ENCODE results near the gene TBX1.

The TBX1 gene

GRCh38 chr22:19744350-19745006 is 16.1 kb upstream of the TBX1 start:
- Histone ChIP-seq H3K4me3 (ENCODE audit: low read depth in 1 of 2, low read length in 2 of 2) (no peak overlapping the region), H3K79me2 (ENCODE audit: insufficient read depth, low read length) (no peaks in the 10 kb centered on the region), H3K9ac (ENCODE audit: low read depth, low read length) (no peak overlapping the region), H3K27ac (ENCODE audit: low read length) (no peak overlapping the region), H3K4me2 (ENCODE audit: insufficient read depth, low read length) (no peak overlapping the region), H3K27me3 (ENCODE audit: insufficient read depth, low read length, poor library complexity) (no peaks in the 10 kb centered on the region), H3K36me3 (ENCODE audit: insufficient read depth, low read length) (no peaks in the 10 kb centered on the region), H4K20me1 (ENCODE audit: insufficient read depth, low read length) (no peaks in the 10 kb centered on the region; the same call in 1 of the 2 replicates), H3K9me3 (ENCODE audit: insufficient read depth, low read length, severe bottlenecking) (no peaks in the 10 kb centered on the region), H3K4me1 (ENCODE audit: insufficient read depth, low read length) (no peaks in the 10 kb centered on the region), H2AFZ (ENCODE audit: low read depth, low read length) (no peak overlapping the region)
- ATAC-seq (ENCODE audit: insufficient read depth, low read depth) (no peak), DNase-seq (no peak)
- no peak for TF ChIP-seq EZH2 (IDR thresholded peaks at IDR 0.05; ENCODE audit: borderline replicate concordance, low read depth, low read length, severe bottlenecking)
- TF ChIP-seq, protein P1, sequence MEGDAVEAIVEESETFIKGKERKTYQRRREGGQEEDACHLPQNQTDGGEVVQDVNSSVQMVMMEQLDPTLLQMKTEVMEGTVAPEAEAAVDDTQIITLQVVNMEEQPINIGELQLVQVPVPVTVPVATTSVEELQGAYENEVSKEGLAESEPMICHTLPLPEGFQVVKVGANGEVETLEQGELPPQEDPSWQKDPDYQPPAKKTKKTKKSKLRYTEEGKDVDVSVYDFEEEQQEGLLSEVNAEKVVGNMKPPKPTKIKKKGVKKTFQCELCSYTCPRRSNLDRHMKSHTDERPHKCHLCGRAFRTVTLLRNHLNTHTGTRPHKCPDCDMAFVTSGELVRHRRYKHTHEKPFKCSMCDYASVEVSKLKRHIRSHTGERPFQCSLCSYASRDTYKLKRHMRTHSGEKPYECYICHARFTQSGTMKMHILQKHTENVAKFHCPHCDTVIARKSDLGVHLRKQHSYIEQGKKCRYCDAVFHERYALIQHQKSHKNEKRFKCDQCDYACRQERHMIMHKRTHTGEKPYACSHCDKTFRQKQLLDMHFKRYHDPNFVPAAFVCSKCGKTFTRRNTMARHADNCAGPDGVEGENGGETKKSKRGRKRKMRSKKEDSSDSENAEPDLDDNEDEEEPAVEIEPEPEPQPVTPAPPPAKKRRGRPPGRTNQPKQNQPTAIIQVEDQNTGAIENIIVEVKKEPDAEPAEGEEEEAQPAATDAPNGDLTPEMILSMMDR (IDR thresholded peaks at IDR 0.05; ENCODE audit: borderline replicate concordance, extremely low read depth, low read length, poor library complexity, severe bottlenecking) = no peak

- Histone ChIP-seq H3K4me1 (ENCODE audit: insufficient read depth, low read length) (no peaks in the 10 kb centered on the region), H3K9ac (ENCODE audit: low read depth, low read length) (no peak overlapping the region), H2AFZ (ENCODE audit: low read depth, low read length) (no peak overlapping the region), H3K79me2 (ENCODE audit: insufficient read depth, low read length) (no peaks in the 10 kb centered on the region), H3K27ac (ENCODE audit: low read length) (no peak overlapping the region), H3K9me3 (ENCODE audit: insufficient read depth, low read length, severe bottlenecking) (no peaks in the 10 kb centered on the region), H3K4me2 (ENCODE audit: insufficient read depth, low read length) (no peak overlapping the region), H4K20me1 (ENCODE audit: insufficient read depth, low read length) (no peaks in the 10 kb centered on the region; the same call in 1 of the 2 replicates), H3K27me3 (ENCODE audit: insufficient read depth, low read length, poor library complexity) (no peaks in the 10 kb centered on the region), H3K4me3 (ENCODE audit: low read depth in 1 of 2, low read length in 2 of 2) (no peak overlapping the region), H3K36me3 (ENCODE audit: insufficient read depth, low read length) (no peaks in the 10 kb centered on the region)
- DNase-seq (no peak), ATAC-seq (ENCODE audit: insufficient read depth, low read depth) (no peak)
- TF ChIP-seq, protein P1 (IDR thresholded peaks at IDR 0.05; ENCODE audit: borderline replicate concordance, extremely low read depth, low read length, poor library complexity, severe bottlenecking) = no peak
- no peak for TF ChIP-seq EZH2 (IDR thresholded peaks at IDR 0.05; ENCODE audit: borderline replicate concordance, low read depth, low read length, severe bottlenecking)
These were observed 15.2 kb upstream of the TBX1 start for GRCh38 chr22:19745155-19746101.

- Histone ChIP-seq H3K9ac (ENCODE audit: low read depth, low read length) (no peak overlapping the region), H3K27ac (ENCODE audit: low read length) (no peak overlapping the region), H3K27me3 (ENCODE audit: insufficient read depth, low read length, poor library complexity) (no peaks in the 10 kb centered on the region), H3K4me3 (ENCODE audit: low read depth in 1 of 2, low read length in 2 of 2) (no peak overlapping the region), H4K20me1 (ENCODE audit: insufficient read depth, low read length) (no peaks in the 10 kb centered on the region; the same call in 1 of the 2 replicates), H2AFZ (ENCODE audit: low read depth, low read length) (no peak overlapping the region), H3K4me2 (ENCODE audit: insufficient read depth, low read length) (no peak overlapping the region), H3K79me2 (ENCODE audit: insufficient read depth, low read length) (no peaks in the 10 kb centered on the region), H3K4me1 (ENCODE audit: insufficient read depth, low read length) (no peaks in the 10 kb centered on the region), H3K36me3 (ENCODE audit: insufficient read depth, low read length) (no peaks in the 10 kb centered on the region), H3K9me3 (ENCODE audit: insufficient read depth, low read length, severe bottlenecking) (no peaks in the 10 kb centered on the region)
- DNase-seq (no peak), ATAC-seq (ENCODE audit: insufficient read depth, low read depth) (no peak)
- no peak for TF ChIP-seq EZH2 (IDR thresholded peaks at IDR 0.05; ENCODE audit: borderline replicate concordance, low read depth, low read length, severe bottlenecking)
- TF ChIP-seq, protein P1 (IDR thresholded peaks at IDR 0.05; ENCODE audit: borderline replicate concordance, extremely low read depth, low read length, poor library complexity, severe bottlenecking) = no peak
These were observed 13.9 kb upstream of the TBX1 start for GRCh38 chr22:19746726-19747125.

Measured in DND-41 (cell line).